Natural killer cell (primary cell): ENCODE data around the gene ST3GAL4. TPM values are rescaled to one million over a fixed set of nuclear protein-coding genes. Genes with fewer than 3 reads are reported as not detected.

Experiments
- ATAC-seq, 3 donors: fragments of 150-1000 bp in 2 of 3; fragments of 200-7000 bp in 1 of 3; cut with Tn5 transposase; 1 replicate in 1 of 3; 2 replicates in 2 of 3; pipeline ENCODE4 v1.10.0; 2021; ENCODE audit warnings: mild to moderate bottlenecking in 2 of 3, moderate library complexity in 2 of 3
- DNase-seq, 2 donors: peaks; one replicate each; pipeline versions ENCODE4 v3.0.0 to v3.0.0-alpha.2; 2013 to 2021; ENCODE audit warnings: mixed read lengths in 1 of 2
- H3K27ac ChIP-seq: one replicate; pipeline ENCODE4 v1.5.1; 2013; ENCODE audit warnings: mild to moderate bottlenecking, low read length
- H3K27me3 ChIP-seq: one replicate; pipeline ENCODE4 v1.6.1; 2013; ENCODE audit warnings: low read length; ENCODE audit not compliant: control insufficient read depth, insufficient read depth
- H3K36me3 ChIP-seq: one replicate; pipeline ENCODE4 v1.6.1; 2013; ENCODE audit warnings: low read length; ENCODE audit not compliant: control insufficient read depth, insufficient read depth
- H3K4me1 ChIP-seq: one replicate; pipeline ENCODE4 v1.6.1; 2013; ENCODE audit warnings: low read length; ENCODE audit not compliant: control insufficient read depth, insufficient read depth
- H3K4me3 ChIP-seq: one replicate; pipeline ENCODE4 v1.5.1; 2013; ENCODE audit warnings: low read length
- H3K9me3 ChIP-seq: one replicate; pipeline ENCODE4 v1.6.1; 2013; ENCODE audit warnings: low read length; ENCODE audit not compliant: control insufficient read depth, insufficient read depth
- H3K27ac Mint-ChIP-seq, 2 donors: one replicate each; pipeline ENCODE4 v1.8.0; 2022; ENCODE audit warnings: mild to moderate bottlenecking in 2 of 2, mixed read lengths in 2 of 2, moderate library complexity in 1 of 2
- H3K27me3 Mint-ChIP-seq, 2 donors: one replicate each; pipeline ENCODE4 v1.8.0; 2022; ENCODE audit warnings: low read depth in 2 of 2, mixed read lengths in 2 of 2
- H3K36me3 Mint-ChIP-seq: one replicate; pipeline ENCODE4 v1.8.0; 2022; ENCODE audit warnings: mixed read lengths
- H3K4me1 Mint-ChIP-seq, 2 donors: one replicate each; pipeline ENCODE4 v1.8.0; 2022; ENCODE audit warnings: mixed read lengths in 2 of 2
- H3K4me3 Mint-ChIP-seq: one replicate; pipeline ENCODE4 v1.8.0; 2022; ENCODE audit warnings: mild to moderate bottlenecking, moderate library complexity, mixed read lengths
- H3K9me3 Mint-ChIP-seq, 2 donors: one replicate each; pipeline ENCODE4 v1.8.0; 2022; ENCODE audit warnings: mixed read lengths in 2 of 2
- CTCF ChIP-seq: fragments of 200-600 bp; IDR thresholded peaks from one replicate; pipeline ENCODE4 v1.8.0; 2022; ENCODE audit warnings: antibody characterized with exemption
- WGBS: methylation state at CpG from one replicate; pipeline ENCODE4 v1.1.7; 2013; ENCODE audit warnings: missing lambda C conversion rate; ENCODE audit not compliant: insufficient coverage; 5-methylcytosine and 5-hydroxymethylcytosine counted together
- intact Hi-C: fragments of 100-400 bp; cut with micrococcal nuclease; formaldehyde crosslinking; loops from one replicate; pipeline ENCODE4 v1.14.2; 2022
- total RNA-seq, 4 donors: library from RNA; stranded (reverse); fragments of 120-200 nt in 1 of 4; gene quantifications; one replicate each; pipeline versions ENCODE4 v1.2.3 to v1.2.4, GENCODE V29; 2013 to 2022

ST3GAL4 gene
- total RNA-seq, 3 donors from 2014 or later (not counting 1 experiment from before 2014, with no cell fraction given), result 43.3 to 57.6 (median 47.3) TPM

GRCh38 chr11:126450806-126451205 lies 95.3 kb downstream of the ST3GAL4 start:
- 98% methylated on average over 11 of the region's 11 CpGs for WGBS
- Mint-ChIP-seq H3K36me3 (no peaks in the 10 kb centered on the region), H3K4me3 (no peak overlapping the region), H3K4me1 (peaks cover 6 to 7% of the 10 kb centered on the region in 2 donors), H3K27ac (no peak overlapping the region), H3K9me3 (peaks cover 5% of the 10 kb centered on the region in 2 donors), H3K27me3 (no peaks in the 10 kb centered on the region)
- TF ChIP-seq CTCF, result no peak
- Histone ChIP-seq H3K9me3 (no peaks in the 10 kb centered on the region), H3K4me1 (no peaks in the 10 kb centered on the region), H3K27me3 (no peaks in the 10 kb centered on the region), H3K36me3 (no peaks in the 10 kb centered on the region), H3K4me3 (no peak overlapping the region), H3K27ac (no peak overlapping the region)
- DNase-seq, result no peak
- no peak for ATAC-seq
- intact Hi-C loops, result no loop called here

- Mint-ChIP-seq H3K9me3 (peaks cover 5% of the 10 kb centered on the region in 2 donors), H3K4me3 (no peak overlapping the region), H3K27me3 (no peaks in the 10 kb centered on the region), H3K27ac (no peak overlapping the region), H3K4me1 (peaks cover 6 to 7% of the 10 kb centered on the region in 2 donors), H3K36me3 (no peaks in the 10 kb centered on the region)
- Histone ChIP-seq H3K36me3 (no peaks in the 10 kb centered on the region), H3K4me3 (no peak overlapping the region), H3K4me1 (no peaks in the 10 kb centered on the region), H3K27me3 (no peaks in the 10 kb centered on the region), H3K9me3 (no peaks in the 10 kb centered on the region), H3K27ac (no peak overlapping the region)
- no peak for DNase-seq
- no peak for TF ChIP-seq CTCF
- intact Hi-C loops, result no loop called here
- WGBS, result 91% methylated on average over 15 of the region's 15 CpGs
- ATAC-seq, result no peak
Observed at GRCh38 chr11:126451211-126451802, 95.8 kb downstream of the ST3GAL4 start.

- 87% methylated on average over 24 of the region's 24 CpGs for WGBS
Observed at GRCh38 chr11:126452241-126453101, 97.0 kb downstream of the ST3GAL4 start.

More at GRCh38 chr11:126452241-126453101, 97.0 kb downstream of the ST3GAL4 start:
- peaks cover 5% of the 10 kb centered on the region in 2 donors for H3K9me3 Mint-ChIP-seq
- H3K27ac Mint-ChIP-seq, result no peak overlapping the region
- ATAC-seq (no peak), DNase-seq (no peak)
- no peaks in the 10 kb centered on the region for H3K4me1 ChIP-seq
- no peaks in the 10 kb centered on the region for H3K36me3 Mint-ChIP-seq
- no peak for TF ChIP-seq CTCF
- no peaks in the 10 kb centered on the region for H3K27me3 Mint-ChIP-seq
- H3K4me3 ChIP-seq, result no peak overlapping the region
- peaks cover 6 to 7% of the 10 kb centered on the region in 2 donors for H3K4me1 Mint-ChIP-seq
- H3K9me3 ChIP-seq, result no peaks in the 10 kb centered on the region
- no peaks in the 10 kb centered on the region for H3K27me3 ChIP-seq
- no peak overlapping the region for H3K4me3 Mint-ChIP-seq
- no peaks in the 10 kb centered on the region for H3K36me3 ChIP-seq
- no peak overlapping the region for H3K27ac ChIP-seq
- intact Hi-C loops, result no loop called here
